DMS53 treated with DMSO at 0.1 percent for 48 hours (cell line): Measurements from ENCODE around the gene PRUNE2.

Source experiments
- DNase-seq: peaks from one replicate; lab custom pipeline; 2025; ENCODE audit not compliant: unreplicated experiment; lab: John Stamatoyannopoulos, UW

The PRUNE2 gene

DNA sequence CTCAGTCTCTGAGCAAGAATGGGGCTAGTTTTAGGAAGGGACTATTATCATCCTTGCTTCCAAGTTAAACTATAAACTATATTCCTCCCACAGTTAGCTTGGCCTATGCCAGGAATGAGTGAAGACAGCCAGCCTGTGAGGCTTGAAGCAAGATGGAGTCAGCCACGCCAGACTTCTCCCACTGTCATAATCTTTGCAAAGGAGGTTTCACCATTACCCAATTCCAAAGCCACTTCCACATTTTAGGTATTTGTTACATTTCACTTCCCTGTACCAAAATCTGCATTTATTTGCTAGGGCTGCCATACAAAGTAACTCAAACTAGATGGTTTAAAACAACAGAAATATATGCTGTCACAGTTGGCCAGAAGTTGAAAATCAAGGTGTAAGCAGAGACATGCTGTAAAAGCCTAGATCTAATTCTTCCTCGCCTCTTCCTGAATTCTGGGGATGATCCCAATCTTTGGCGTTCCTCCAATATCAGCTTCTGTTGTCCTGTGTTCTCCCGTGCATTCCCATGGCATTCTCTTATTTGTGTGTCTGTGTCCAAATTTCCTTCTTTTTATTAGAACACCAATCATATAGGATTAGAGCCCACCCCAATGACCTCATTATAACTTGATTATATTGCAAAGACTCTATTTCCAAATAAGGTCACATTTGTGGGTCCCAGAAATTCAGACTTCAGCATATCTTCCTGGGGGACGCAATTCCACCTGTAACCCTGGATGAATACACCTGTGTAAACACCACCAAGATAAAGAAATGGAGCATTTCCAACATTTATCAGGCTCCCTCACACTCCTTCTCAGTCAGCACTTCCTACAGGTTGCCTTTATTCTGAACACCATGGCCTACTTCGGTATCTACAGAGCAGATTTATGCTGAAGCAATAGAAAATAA is 320.2 kb downstream of the PRUNE2 start:
- DNase-seq: peak; percentile 72

DNA sequence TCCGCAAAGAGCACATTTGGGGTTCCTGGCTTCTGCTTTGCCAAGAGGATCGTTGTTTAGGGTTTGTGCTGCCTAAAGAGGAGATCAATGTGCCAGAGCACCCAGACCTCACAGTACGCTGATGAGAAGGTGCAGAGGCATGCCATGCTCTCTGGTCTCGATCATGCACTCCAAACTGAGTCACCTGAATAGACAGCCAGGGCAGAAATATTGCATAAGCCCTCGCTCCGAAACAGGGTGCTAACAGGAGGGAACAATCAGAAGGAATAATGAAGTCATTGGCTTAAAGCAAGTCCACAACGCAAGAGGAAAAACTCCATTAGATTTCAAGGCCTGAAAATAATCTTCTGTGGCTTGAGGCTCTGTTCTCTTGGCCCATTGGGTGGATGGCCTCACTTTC is 322.7 kb downstream of the PRUNE2 start:
- DNase-seq: no peak

DNA sequence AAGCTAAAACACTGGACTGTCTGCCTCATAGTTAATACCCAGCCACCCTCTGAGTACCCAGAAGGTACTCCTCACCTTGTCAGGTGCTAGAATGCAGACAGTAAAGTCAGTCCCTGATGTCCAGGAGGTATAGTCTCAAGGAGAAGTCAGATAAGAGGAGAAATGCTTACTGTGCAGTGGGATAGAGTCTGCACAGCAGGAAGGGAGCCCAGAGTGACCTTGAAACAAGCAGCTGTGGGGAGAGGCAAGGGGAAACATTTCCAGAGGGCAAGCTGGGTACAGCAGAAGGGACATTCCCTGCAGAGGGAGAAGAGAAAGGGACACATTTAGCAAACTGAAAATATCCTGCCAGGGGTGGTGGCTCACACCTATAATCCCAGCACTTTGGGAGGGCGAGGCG is 324.2 kb downstream of the PRUNE2 start:
- no peak for DNase-seq

DNA sequence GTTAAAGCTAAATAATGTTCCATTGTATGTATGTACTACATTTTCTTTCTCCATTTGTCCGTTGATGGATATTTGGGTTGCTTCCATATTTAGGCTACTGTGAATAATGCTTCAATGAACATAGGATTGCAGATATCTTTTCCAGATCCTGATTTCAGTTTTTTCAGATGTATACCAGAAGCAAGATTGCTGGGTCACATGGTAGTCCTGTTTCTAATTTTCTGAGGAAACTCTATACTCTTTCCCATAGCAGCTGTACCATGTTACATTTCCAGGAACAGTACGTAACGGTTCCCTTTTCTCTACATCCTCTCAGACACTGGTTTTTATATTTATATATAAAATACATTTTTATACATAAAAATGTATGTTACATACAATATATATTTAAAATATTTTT is 325.1 kb downstream of the PRUNE2 start:
- no peak for DNase-seq

DNA sequence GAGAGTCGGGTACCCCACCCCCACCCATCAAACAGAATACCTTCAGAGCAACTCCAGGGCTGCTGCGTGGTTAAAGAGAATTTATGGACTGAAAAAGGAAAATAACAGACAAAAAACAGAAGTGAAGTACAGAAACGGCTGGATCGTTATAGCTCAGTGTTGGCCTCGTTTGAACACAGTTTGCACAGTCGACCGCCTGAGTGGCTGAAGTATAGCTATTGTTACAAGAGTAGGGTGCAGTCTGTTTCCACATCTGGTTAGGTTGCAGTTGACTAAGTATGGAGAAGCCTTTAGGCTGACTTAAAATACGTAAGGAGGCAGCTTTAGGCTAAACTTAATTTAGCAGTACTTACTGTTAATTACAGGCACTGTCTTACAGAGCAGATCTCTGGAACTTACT is 325.7 kb downstream of the PRUNE2 start:
- no peak for DNase-seq

DNA sequence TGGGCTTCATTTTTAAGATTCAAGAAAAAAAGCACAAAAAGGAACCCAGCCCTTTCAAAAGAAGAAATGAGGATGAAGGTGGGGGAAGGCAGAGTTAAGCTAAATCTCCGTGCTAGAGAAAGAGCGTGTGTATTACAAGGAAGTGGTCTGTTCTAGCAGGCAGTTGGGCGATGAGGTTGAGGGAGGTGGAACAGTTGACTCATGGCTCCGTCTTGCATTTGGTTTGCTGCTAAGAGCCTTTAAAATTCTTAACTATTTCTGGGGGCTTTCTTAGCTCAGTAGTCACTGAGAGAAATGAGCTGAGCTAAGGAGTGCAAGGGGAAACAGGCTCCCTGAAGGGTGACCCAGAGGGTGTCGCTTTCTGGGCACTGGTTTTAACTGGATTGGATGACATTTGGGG is 329.6 kb downstream of the PRUNE2 start:
- DNase-seq: no peak

DNA sequence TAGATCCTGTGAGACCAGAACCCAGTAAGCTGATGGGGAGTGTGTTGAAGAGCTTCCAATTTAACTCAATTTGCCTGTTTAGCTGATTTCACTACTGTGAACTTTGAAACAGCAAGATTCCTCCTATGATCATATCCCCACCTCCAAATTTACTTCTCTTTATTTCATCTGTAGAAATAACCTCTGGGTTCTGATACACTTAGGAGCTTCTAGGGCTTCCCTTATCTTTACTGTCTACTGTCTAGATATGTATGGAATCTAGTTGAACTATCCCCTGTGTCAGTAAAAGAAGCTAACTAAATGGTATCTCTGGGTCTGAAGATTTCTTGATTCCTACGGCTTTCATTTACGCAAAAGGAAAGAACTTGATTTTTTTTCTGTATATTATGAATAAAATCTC is 330.2 kb downstream of the PRUNE2 start:
- DNase-seq: no peak

DNA sequence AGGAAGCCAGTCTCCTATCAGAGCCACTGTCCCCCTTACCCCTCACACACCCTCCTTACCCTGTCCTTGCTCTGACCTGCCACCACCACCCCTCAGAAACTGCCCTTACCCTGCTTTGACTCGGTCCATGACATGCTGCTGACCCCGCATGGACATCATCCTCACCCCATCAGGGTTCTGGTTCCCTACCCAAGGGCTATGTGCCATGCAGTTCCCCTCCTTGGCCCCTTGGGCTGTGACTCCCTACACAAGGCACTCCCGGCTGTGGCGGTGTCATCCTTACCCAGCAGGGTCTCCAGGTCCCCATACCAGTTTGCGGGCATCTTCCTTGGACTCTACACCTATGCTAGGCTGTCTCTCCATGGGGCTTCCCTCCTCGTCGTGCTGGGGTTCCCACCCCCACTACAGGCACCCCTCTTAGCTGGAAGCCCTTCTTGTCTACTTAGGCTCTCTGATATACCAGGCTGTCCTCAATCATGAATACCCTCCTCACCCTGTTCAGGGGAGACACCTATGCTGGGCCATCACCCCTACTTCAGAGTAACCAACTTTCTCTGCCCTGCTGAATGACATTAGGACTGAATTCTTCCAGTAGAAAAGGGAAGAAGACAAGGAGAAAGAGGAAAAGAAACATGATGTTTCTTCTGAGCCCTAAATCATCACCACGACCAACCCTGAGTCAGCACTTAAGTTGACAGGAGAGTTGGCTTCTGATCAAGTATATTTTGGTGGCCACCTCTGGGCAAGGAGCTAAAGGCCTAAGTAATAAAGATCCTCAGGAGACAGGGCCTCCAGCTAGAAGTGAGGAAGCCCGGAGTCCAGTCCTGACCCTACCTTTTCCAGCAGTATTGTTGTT is 331.8 kb downstream of the PRUNE2 start:
- DNase-seq: no peak

DNA sequence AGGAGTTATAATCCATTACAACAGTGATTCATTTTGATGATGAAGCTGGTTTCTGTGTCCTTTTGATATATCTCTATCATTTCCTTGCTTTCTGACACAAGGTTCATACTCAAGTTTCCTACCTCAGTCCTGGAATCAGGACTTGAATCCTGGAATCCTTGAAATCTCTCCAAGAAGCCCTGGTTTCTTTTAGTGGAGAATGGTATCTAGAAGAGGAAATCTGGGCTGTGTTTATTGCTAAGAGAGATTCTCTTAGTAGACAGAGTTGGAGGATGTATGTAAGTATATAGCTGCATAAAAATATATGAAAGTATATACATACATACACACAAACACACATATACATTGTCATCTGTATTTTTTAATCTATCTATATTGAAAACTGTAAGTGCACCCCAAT is 332.5 kb downstream of the PRUNE2 start:
- DNase-seq: no peak

DNA sequence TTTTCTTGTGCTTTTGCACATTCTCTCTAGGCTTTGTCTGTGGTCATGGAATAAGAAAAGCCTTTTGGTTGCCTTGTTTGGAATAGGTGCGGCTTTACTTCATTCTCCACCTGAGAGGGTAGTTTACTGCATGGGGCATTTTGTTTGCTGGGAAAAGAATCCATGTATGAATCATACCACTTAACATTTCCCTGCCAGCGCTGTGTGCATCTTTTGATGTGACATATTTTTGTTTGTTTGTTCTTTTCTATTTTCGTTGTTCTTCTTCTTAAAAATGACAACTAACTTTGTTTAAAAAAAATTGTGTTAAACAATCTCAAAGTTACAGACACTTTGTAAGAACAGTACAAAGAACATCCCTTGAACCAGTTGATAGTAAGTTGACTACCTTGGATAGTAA is 333.8 kb downstream of the PRUNE2 start:
- DNase-seq: peak; percentile 43

DNA sequence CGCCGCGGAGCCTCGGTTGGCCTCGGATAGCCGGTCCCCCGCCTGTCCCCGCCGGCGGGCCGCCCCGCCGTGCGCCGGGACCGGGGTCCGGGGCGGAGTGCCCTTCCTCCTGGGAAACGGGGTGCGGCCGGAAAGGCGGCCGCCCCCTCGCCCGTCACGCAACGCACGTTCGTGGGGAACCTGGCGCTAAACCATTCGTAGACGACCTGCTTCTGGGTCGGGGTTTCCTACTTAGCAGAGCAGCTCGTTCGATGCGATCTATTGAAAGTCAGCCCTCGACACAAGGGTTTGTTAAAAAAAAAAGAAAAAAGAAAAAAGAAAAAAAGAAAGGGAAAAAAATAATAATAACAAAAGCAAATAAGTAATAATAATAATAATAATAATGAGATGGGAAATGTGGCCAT is 334.2 kb downstream of the PRUNE2 start:
- DNase-seq: no peak

DNA sequence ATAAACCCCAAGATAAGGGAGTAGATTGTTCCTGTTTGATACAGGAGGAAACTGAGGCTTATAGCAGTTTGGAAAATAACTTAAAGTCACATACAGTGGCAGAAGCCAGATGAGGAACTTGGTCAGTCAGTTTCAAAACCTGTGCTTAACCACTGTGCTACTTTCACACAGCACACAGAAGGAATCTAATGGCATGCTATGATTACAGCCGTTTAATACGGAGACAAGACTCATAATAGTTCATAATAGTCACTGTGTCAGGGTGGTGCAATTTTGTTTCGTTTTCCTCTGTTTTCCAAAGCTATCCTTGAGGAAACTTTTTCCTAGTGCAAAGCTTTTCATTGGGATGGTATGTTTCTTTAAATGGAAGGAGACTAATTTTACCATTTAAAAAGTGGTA is 334.6 kb downstream of the PRUNE2 start:
- DNase-seq: no peak

DNA sequence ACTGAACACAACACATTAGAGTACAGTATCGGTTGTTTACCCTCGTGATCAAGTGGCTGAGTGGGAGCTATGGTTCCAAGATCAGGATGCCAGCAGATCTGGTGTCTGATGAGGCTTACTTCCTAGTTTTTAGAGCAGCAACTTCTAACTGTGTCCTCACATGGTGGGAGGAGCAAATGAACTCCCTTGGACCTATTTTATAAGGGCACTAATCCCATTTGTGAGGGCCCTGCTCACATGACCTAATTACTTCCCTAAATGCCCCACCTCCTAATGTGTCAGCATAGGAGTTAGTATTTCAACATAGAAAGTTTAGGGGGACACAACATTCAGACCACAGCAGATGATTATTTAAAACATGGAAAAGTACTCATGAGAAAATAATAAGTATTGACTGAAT is 335.1 kb downstream of the PRUNE2 start:
- DNase-seq: no peak

DNA sequence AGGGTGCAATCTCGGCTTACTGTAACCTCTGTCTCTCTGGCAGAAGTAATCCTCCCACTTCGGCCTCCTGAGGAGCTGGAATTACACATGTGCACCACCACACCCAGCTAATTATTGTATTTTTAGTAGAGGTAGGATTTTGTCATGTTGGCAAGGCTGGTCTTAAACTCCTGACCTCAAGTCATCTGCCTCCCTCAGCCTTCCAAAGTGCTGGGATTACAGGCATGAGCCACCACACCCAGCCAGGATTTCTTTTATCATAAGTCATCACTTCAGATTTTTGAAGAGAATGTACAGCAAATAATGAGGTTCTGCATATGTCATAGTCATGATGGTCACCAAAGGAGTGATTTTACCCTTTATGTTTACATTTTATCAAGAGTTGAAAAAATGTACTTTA is 338.8 kb downstream of the PRUNE2 start:
- DNase-seq: no peak

DNA sequence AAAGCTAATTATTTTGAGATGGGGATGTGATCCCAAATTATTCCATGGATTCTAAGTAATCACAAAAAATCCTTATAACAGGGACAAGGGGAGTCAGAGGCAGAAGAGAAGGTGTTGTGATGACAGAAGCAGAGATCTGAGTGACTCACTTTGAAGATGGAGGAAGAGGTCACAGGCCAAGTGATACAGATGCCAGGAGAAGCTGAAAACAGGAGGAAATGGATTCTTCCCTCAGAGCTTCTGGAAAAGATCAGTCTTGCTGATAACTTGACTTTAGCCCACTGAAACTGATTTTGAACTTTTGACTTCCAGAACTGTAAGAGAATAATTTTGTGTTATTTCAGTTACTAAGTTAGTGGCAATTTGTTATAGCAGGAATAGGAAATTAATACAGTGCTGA is 341.6 kb downstream of the PRUNE2 start:
- no peak for DNase-seq

DNA sequence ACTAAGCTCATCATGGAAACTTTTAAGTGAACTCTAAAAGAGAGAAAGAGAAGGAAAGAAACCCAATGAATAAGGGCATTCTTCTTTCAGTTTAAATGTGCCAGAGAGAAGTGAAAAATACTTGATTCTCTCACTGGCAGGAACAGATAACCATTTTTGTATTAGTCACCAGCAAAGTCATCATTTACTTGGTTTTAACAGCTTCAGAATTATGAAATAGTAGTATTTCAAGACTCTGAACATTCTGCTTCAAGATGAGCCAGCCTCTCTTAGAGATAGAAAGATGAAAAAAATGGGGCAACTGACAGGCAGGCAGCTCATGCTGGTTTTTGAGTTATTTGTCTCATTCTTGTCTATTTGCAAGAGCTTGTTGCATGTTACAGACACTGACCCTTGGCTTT is 343.4 kb downstream of the PRUNE2 start:
- no peak for DNase-seq

DNA sequence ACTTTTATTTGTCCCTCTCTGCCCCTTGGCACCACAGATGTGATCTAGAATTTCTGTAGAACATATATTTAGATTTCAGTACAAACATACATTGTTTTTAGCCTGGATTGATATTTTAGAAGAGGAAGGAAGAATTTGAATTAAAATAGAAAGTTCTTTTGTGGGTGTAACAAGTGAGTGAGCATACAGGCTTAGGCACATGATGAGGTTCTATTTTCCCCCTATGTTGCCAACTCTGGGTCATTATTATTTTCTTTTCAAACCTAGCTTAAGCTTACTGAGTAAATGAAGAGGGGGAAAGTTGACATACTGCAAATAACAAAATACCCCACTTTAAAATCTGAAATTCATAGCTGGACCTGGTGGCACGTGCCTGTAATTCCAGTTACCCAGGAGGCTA is 344.0 kb downstream of the PRUNE2 start:
- no peak for DNase-seq
